IPS-11a (cell line): Measurements from ENCODE around the gene KLHL24.
"Not testable (repeated sequence)": the region's sequence is repeated elsewhere in the genome, so short reads cannot be mapped to it uniquely, and the experiment has no call there.

Source experiments
- H3K4me3 ChIP-seq: one replicate; pipeline ENCODE4 v1.5.1; 2013; ENCODE audit warnings: low read depth, low read length, control low read depth

Gene KLHL24

GRCh38 chr3:183635107-183635430 is 354 bp upstream of the KLHL24 start:
- H3K4me3 ChIP-seq, result peak overlapping the region; percentile 88

GRCh38 chr3:183636221-183637105 is 1.0 kb downstream of the KLHL24 start:
- H3K4me3 ChIP-seq, result peak overlapping the region; percentile 88

GRCh38 chr3:183637106-183637486 is 1.7 kb downstream of the KLHL24 start:
- H3K4me3 ChIP-seq, result peak overlapping the region; percentile 88

GRCh38 chr3:183637633-183638032 is 2.2 kb downstream of the KLHL24 start:
- H3K4me3 ChIP-seq, result peak overlapping the region; percentile 88

- no peak overlapping the region for H3K4me3 ChIP-seq
Measured at GRCh38 chr3:183638101-183638852, 2.9 kb downstream of the KLHL24 start.

GRCh38 chr3:183640635-183641034 is 5.2 kb downstream of the KLHL24 start:
- not testable (repeated sequence) for H3K4me3 ChIP-seq

GRCh38 chr3:183641882-183642281 is 6.5 kb downstream of the KLHL24 start:
- no peak overlapping the region for H3K4me3 ChIP-seq

- no peak overlapping the region for H3K4me3 ChIP-seq
Measured at GRCh38 chr3:183644244-183644643, 8.8 kb downstream of the KLHL24 start.

GRCh38 chr3:183645254-183645653 is 9.8 kb downstream of the KLHL24 start:
- no peak overlapping the region for H3K4me3 ChIP-seq

GRCh38 chr3:183650554-183650953 is 15.1 kb downstream of the KLHL24 start:
- H3K4me3 ChIP-seq, result no peak overlapping the region

GRCh38 chr3:183653209-183654064 is 18.0 kb downstream of the KLHL24 start:
- no peak overlapping the region for H3K4me3 ChIP-seq

- H3K4me3 ChIP-seq, result no peak overlapping the region
Measured at GRCh38 chr3:183654727-183655126, 19.3 kb downstream of the KLHL24 start.

- H3K4me3 ChIP-seq, result no peak overlapping the region
Measured at GRCh38 chr3:183662099-183662498, 26.7 kb downstream of the KLHL24 start.

GRCh38 chr3:183664913-183665381 is 29.5 kb downstream of the KLHL24 start:
- H3K4me3 ChIP-seq, result no peak overlapping the region

GRCh38 chr3:183680061-183680460 is 44.6 kb downstream of the KLHL24 start:
- no peak overlapping the region for H3K4me3 ChIP-seq

- H3K4me3 ChIP-seq, result no peak overlapping the region
Measured at GRCh38 chr3:183687705-183688104, 52.3 kb downstream of the KLHL24 start.

GRCh38 chr3:183688874-183689273 is 53.5 kb downstream of the KLHL24 start:
- no peak overlapping the region for H3K4me3 ChIP-seq

- not testable (repeated sequence) for H3K4me3 ChIP-seq
Measured at GRCh38 chr3:183689621-183690020, 54.2 kb downstream of the KLHL24 start.

- H3K4me3 ChIP-seq, result no peak overlapping the region
Measured at GRCh38 chr3:183690402-183690995, 55.1 kb downstream of the KLHL24 start.

- no peak overlapping the region for H3K4me3 ChIP-seq
Measured at GRCh38 chr3:183692436-183692835, 57.0 kb downstream of the KLHL24 start.
